ENCODE results near the gene TESMIN. TPM values are rescaled to one million over a fixed set of nuclear protein-coding genes. Genes with fewer than 3 reads are reported as not detected.

Gene TESMIN
- polyA plus RNA-seq, 3 donors = 1.9 to 2.6 (median 2.5) TPM

GRCh38 chr11:68751004-68751325, 355 bp downstream of the TESMIN start:
- H3K9ac ChIP-seq (ENCODE audit: insufficient read depth, low read length, poor library complexity, severe bottlenecking) = peak overlapping the region; percentile 21
- Mint-ChIP-seq H3K9me3 (peaks cover 0 to 9% (median 6%) of the 10 kb centered on the region in 7 donors), H3K27ac (no peak overlapping the region), H3K4me3 (no peak overlapping the region), H3K36me3 (peaks cover 24 to 38% of the 10 kb centered on the region in 2 donors), H3K4me1 (peaks cover 24% of the 10 kb centered on the region), H3K27me3 (ENCODE audit: low read depth in 3 of 3) (no peaks in the 10 kb centered on the region)
- peaks cover 13 to 14% of the 10 kb centered on the region in 2 donors for H3K4me1 ChIP-seq (ENCODE audit: control insufficient read depth in 1 of 2, insufficient read depth in 2 of 2, low read length in 2 of 2)
- intact Hi-C loops (cut with micrococcal nuclease) = no loop called here
- H3K4me3 ChIP-seq (replicated peaks in 1 of 3; ENCODE audit: low read depth in 2 of 3, low read length in 3 of 3) = peak overlapping the region in 2 of 3 experiments; percentile 69 to 76
- H3K36me3 ChIP-seq (replicated peaks in 1 of 2; ENCODE audit: control insufficient read depth in 1 of 2, insufficient read depth in 2 of 2, low read length in 2 of 2) = peaks cover 14 to 39% of the 10 kb centered on the region in 2 donors
- H2AFZ ChIP-seq (ENCODE audit: insufficient read depth, low read depth, low read length, poor library complexity, severe bottlenecking) = peak overlapping the region; percentile 56
- H3K4me2 ChIP-seq (replicated peaks; ENCODE audit: extremely low read depth, low read length, poor library complexity, severe bottlenecking) = peak overlapping the region; percentile 77
- DNase-seq = no peak
- no peak for TF ChIP-seq CTCF (IDR thresholded peaks at IDR 0.05)
- WGBS (ENCODE audit: insufficient coverage) = 0% methylated on average over 8 of the region's 22 CpGs
- peaks cover 12% of the 10 kb centered on the region for H3K79me2 ChIP-seq (ENCODE audit: insufficient read depth, low read length)
- no peaks in the 10 kb centered on the region for H3K27me3 ChIP-seq (ENCODE audit: control insufficient read depth in 2 of 2, insufficient read depth in 2 of 2, low read length in 2 of 2)
- H3K9me3 ChIP-seq (replicated peaks in 1 of 2; ENCODE audit: control insufficient read depth in 1 of 2, insufficient read depth in 1 of 2, low read length in 2 of 2) = no peaks in the 10 kb centered on the region
- no peaks in the 10 kb centered on the region for H4K20me1 ChIP-seq (ENCODE audit: insufficient read depth, low read length)
- H3K27ac ChIP-seq (ENCODE audit: low read depth in 1 of 2, low read length in 2 of 2) = peak overlapping the region in 1 of 2 donors; percentile 58

GRCh38 chr11:68750195-68751003, 921 bp downstream of the TESMIN start:
- H3K9me3 ChIP-seq (replicated peaks in 1 of 2; ENCODE audit: control insufficient read depth in 1 of 2, insufficient read depth in 1 of 2, low read length in 2 of 2) = no peaks in the 10 kb centered on the region
- peak overlapping the region in 2 of 3 experiments; percentile 13 to 76 for H3K4me3 ChIP-seq (replicated peaks in 1 of 3; ENCODE audit: low read depth in 2 of 3, low read length in 3 of 3)
- H3K79me2 ChIP-seq (ENCODE audit: insufficient read depth, low read length) = peaks cover 13% of the 10 kb centered on the region
- peak overlapping the region; percentile 74 for H2AFZ ChIP-seq (ENCODE audit: insufficient read depth, low read depth, low read length, poor library complexity, severe bottlenecking)
- H4K20me1 ChIP-seq (ENCODE audit: insufficient read depth, low read length) = no peaks in the 10 kb centered on the region
- H3K27ac ChIP-seq (ENCODE audit: low read depth in 1 of 2, low read length in 2 of 2) = no peak overlapping the region
- Mint-ChIP-seq H3K27ac (peak overlapping the region in 1 of 7 donors; percentile 61), H3K4me1 (peaks cover 24% of the 10 kb centered on the region), H3K27me3 (ENCODE audit: low read depth in 3 of 3) (no peaks in the 10 kb centered on the region), H3K4me3 (peak overlapping the region; percentile 71 to 72), H3K36me3 (peaks cover 29 to 38% of the 10 kb centered on the region in 2 donors), H3K9me3 (peaks cover 0 to 9% (median 6%) of the 10 kb centered on the region in 7 donors)
- intact Hi-C loops (cut with micrococcal nuclease) = no loop called here
- peak; percentile 13 to 21 (median 19) for DNase-seq
- peaks cover 13 to 14% of the 10 kb centered on the region in 2 donors for H3K4me1 ChIP-seq (ENCODE audit: control insufficient read depth in 1 of 2, insufficient read depth in 2 of 2, low read length in 2 of 2)
- WGBS (ENCODE audit: insufficient coverage) = 11% methylated on average over 59 of the region's 76 CpGs
- TF ChIP-seq CTCF (IDR thresholded peaks at IDR 0.05) = no peak
- H3K27me3 ChIP-seq (ENCODE audit: control insufficient read depth in 2 of 2, insufficient read depth in 2 of 2, low read length in 2 of 2) = no peaks in the 10 kb centered on the region
- H3K36me3 ChIP-seq (replicated peaks in 1 of 2; ENCODE audit: control insufficient read depth in 1 of 2, insufficient read depth in 2 of 2, low read length in 2 of 2) = peaks cover 19 to 40% of the 10 kb centered on the region in 2 donors
- no peak overlapping the region for H3K9ac ChIP-seq (ENCODE audit: insufficient read depth, low read length, poor library complexity, severe bottlenecking)
- H3K4me2 ChIP-seq (replicated peaks; ENCODE audit: extremely low read depth, low read length, poor library complexity, severe bottlenecking) = peak overlapping the region; percentile 77

Data from CD14-positive monocyte (primary cell).